HCT116 (cell line): ENCODE measurements around the gene MRFAP1. TPM values are rescaled to one million over a fixed set of nuclear protein-coding genes. Genes with fewer than 3 reads are reported as not detected.

Experiments
- ATAC-seq: fragments of 200-7000 bp; cut with Tn5 transposase; 2 replicates; pipeline ENCODE4 v1.9.1; 2020; ENCODE audit warnings: mild to moderate bottlenecking, moderate library complexity
- BruUV-seq: library from RNA; stranded (reverse); fragments of 400-500 nt; replicated peaks from 2 replicates; lab custom pipeline; 2021; lab: Mats Ljungman, UMichigan
- CTCF ChIA-PET: fragments of 300-600 bp; sonication (Branson Sonifier 250); formaldehyde crosslinking; loops from one replicate; lab custom pipeline; 2021; ENCODE audit warnings: antibody characterized with exemption; lab: Charles Lee
- POLR2A ChIA-PET: fragments of 300-600, 350-600 bp; sonication (Branson Sonifier 250); formaldehyde crosslinking; loops from one replicate; lab custom pipeline; 2021; ENCODE audit warnings: antibody characterized with exemption; lab: Charles Lee
- RAD21 ChIA-PET, 2 experiments: fragments of 300-600 bp; sonication (Branson Sonifier 250); formaldehyde crosslinking; loops; one replicate each; lab custom pipeline; 2023; ENCODE audit warnings: low total read pairs in 2 of 2; ENCODE audit not compliant: uncharacterized antibody in 2 of 2, unreplicated experiment in 2 of 2, low non-redundant PET in 1 of 2; lab: Charles Lee
- DNase-seq: peaks from one replicate; pipeline ENCODE4 v3.0.0-alpha.2; 2010; ENCODE audit warnings: low read depth, low spot score
- H2AFZ ChIP-seq: fragments of 200-600 bp; shearing (Covaris generic), sonication (generic); 2 replicates; pipeline ENCODE4 v1.6.1; 2017; ENCODE audit warnings: low read depth, mixed run types, mixed read lengths, antibody characterized with exemption, low read length; ENCODE audit not compliant: poor library complexity, severe bottlenecking
- H3K27ac ChIP-seq: 2 replicates; pipeline ENCODE4 v1.5.1; 2012; ENCODE audit warnings: low read depth, low read length
- H3K27me3 ChIP-seq: fragments of 200-600 bp; sonication (generic); 2 replicates; pipeline ENCODE4 v1.6.1; 2016; ENCODE audit warnings: mixed run types, low read length, mixed read lengths; ENCODE audit not compliant: insufficient read depth
- H3K36me3 ChIP-seq, 2 experiments: fragments of 200-500 bp in 1 of 2; fragments of 200-600 bp in 1 of 2; sonication (Bioruptor generic) in 1 of 2; sonication (generic) in 1 of 2; 2 replicates each; pipeline versions ENCODE4 v1.5.1 to v1.6.1; 2014 to 2016; ENCODE audit warnings: low read length in 2 of 2, inconsistent platforms in 1 of 2, mixed read lengths in 1 of 2, mixed run types in 1 of 2; ENCODE audit not compliant: insufficient read depth in 2 of 2, control insufficient read depth in 1 of 2
- H3K4me1 ChIP-seq, 2 experiments: fragments of 200-600 bp in 1 of 2; sonication (generic) in 1 of 2; 2 replicates each; pipeline versions ENCODE4 v1.5.1 to v1.6.1; 2012 to 2017; ENCODE audit warnings: low read length in 2 of 2, inconsistent platforms in 1 of 2, mild to moderate bottlenecking in 1 of 2, mixed read lengths in 1 of 2, mixed run types in 1 of 2, moderate library complexity in 1 of 2; ENCODE audit not compliant: insufficient read depth in 2 of 2, control insufficient read depth in 1 of 2
- H3K4me2 ChIP-seq: fragments of 200-600 bp; sonication (generic); 2 replicates; pipeline ENCODE4 v1.6.1; 2017; ENCODE audit warnings: mixed run types, low read length, mixed read lengths
- H3K4me3 ChIP-seq, 2 experiments: fragments of 200-600 bp in 1 of 2; sonication (generic) in 1 of 2; replicated peaks in 1 of 2; 2 replicates each; pipeline ENCODE4 v1.5.1; 2011 to 2016; ENCODE audit warnings: low read length in 2 of 2, control low read depth in 1 of 2, low read depth in 1 of 2, mild to moderate bottlenecking in 1 of 2, mixed read lengths in 1 of 2, mixed run types in 1 of 2
- H3K79me2 ChIP-seq: fragments of 200-600 bp; sonication (generic); 2 replicates; pipeline ENCODE4 v1.6.1; 2017; ENCODE audit warnings: mild to moderate bottlenecking, mixed run types, low read length, moderate library complexity, mixed read lengths; ENCODE audit not compliant: insufficient read depth
- H3K9ac ChIP-seq: fragments of 200-600 bp; sonication (generic); 2 replicates; pipeline ENCODE4 v1.6.1; 2016; ENCODE audit warnings: low read length, mixed read lengths
- H3K9me2 ChIP-seq: fragments of 200-600 bp; sonication (generic), shearing (Covaris generic); 2 replicates; pipeline ENCODE4 v1.6.1; 2017; ENCODE audit warnings: mixed run types, mild to moderate bottlenecking, moderate library complexity; ENCODE audit not compliant: insufficient read depth
- H3K9me3 ChIP-seq, 2 experiments: fragments of 200-500 bp in 1 of 2; fragments of 200-600 bp in 1 of 2; sonication (Bioruptor generic) in 1 of 2; sonication (generic) in 1 of 2; 2 replicates each; pipeline ENCODE4 v1.6.1; 2014 to 2017; ENCODE audit warnings: low read length in 2 of 2, mixed read lengths in 2 of 2, inconsistent platforms in 1 of 2, low read depth in 1 of 2, mild to moderate bottlenecking in 1 of 2, mixed run types in 1 of 2, moderate library complexity in 1 of 2; ENCODE audit not compliant: control insufficient read depth in 1 of 2, insufficient read depth in 1 of 2
- H4K20me1 ChIP-seq: fragments of 200-600 bp; sonication (generic), shearing (Covaris generic); 2 replicates; pipeline ENCODE4 v1.6.1; 2017; ENCODE audit warnings: mixed run types, mild to moderate bottlenecking, moderate library complexity; ENCODE audit not compliant: insufficient read depth
- ATF3 ChIP-seq: IDR thresholded peaks from 2 replicates; pipeline ENCODE4 v1.6.1; 2012
- CBX3 ChIP-seq: IDR thresholded peaks from 2 replicates; pipeline ENCODE4 v1.6.1; 2012; ENCODE audit warnings: low read depth
- CTCF ChIP-seq, 3 experiments: fragments of 200-600 bp in 1 of 3; sonication (generic) in 1 of 3; IDR thresholded peaks in 2 of 3; conservative IDR thresholded peaks in 1 of 3; 2 replicates each; pipeline ENCODE4 v1.5.1; 2012 to 2017; ENCODE audit warnings: low read depth in 2 of 3, low read length in 2 of 3, antibody characterized with exemption in 1 of 3, borderline replicate concordance in 1 of 3, control low read depth in 1 of 3, mild to moderate bottlenecking in 1 of 3, mixed read lengths in 1 of 3, mixed run types in 1 of 3, moderate library complexity in 1 of 3; ENCODE audit not compliant: insufficient read depth in 1 of 3
- EGR1 ChIP-seq: IDR thresholded peaks from 2 replicates; pipeline ENCODE4 v1.6.1; 2012; ENCODE audit warnings: low read depth
- EZH2 ChIP-seq: fragments of 200-600 bp; sonication (generic); IDR thresholded peaks from 2 replicates; pipeline ENCODE4 v1.6.1; 2017; ENCODE audit warnings: antibody characterized with exemption, mixed run types
- FOSL1 ChIP-seq: IDR thresholded peaks from 2 replicates; pipeline ENCODE4 v1.6.1; 2012; ENCODE audit warnings: low read depth
- JUND ChIP-seq: IDR thresholded peaks from 2 replicates; pipeline ENCODE4 v1.6.1; 2012
- POLR2A ChIP-seq: IDR thresholded peaks from 2 replicates; pipeline ENCODE4 v1.7.0; 2011; ENCODE audit warnings: borderline replicate concordance; ENCODE audit not compliant: insufficient read depth, insufficient read length; ENCODE audit errors: extremely low read depth
- POLR2AphosphoS5 ChIP-seq: IDR thresholded peaks from 2 replicates; pipeline ENCODE4 v1.6.1; 2011; ENCODE audit warnings: mild to moderate bottlenecking, low read depth, low read length, moderate library complexity
- RAD21 ChIP-seq: IDR thresholded peaks from 2 replicates; pipeline ENCODE4 v1.6.1; 2012; ENCODE audit warnings: low read depth, mild to moderate bottlenecking
- SIN3A ChIP-seq: IDR thresholded peaks from 2 replicates; pipeline ENCODE4 v1.6.1; 2012; ENCODE audit warnings: low read depth
- SRF ChIP-seq: IDR thresholded peaks from 2 replicates; pipeline ENCODE4 v1.6.1; 2012; ENCODE audit warnings: low read depth
- TCF7L2 ChIP-seq: IDR thresholded peaks from 2 replicates; pipeline ENCODE4 v1.7.0; 2011; ENCODE audit warnings: borderline replicate concordance, inconsistent platforms; ENCODE audit not compliant: insufficient read depth, insufficient read length; ENCODE audit errors: extremely low read depth
- YY1 ChIP-seq: IDR thresholded peaks from 2 replicates; pipeline ENCODE4 v1.6.1; 2011; ENCODE audit warnings: low read length, low read depth, moderate library complexity, mild to moderate bottlenecking; ENCODE audit not compliant: insufficient replicate concordance; ENCODE audit errors: extremely low read depth
- ZBTB33 ChIP-seq: IDR thresholded peaks from 2 replicates; pipeline ENCODE4 v1.6.1; 2011; ENCODE audit warnings: mild to moderate bottlenecking, low read length, moderate library complexity; ENCODE audit not compliant: insufficient replicate concordance; ENCODE audit errors: extremely low read depth
- intact Hi-C: fragments of 100-400 bp; cut with micrococcal nuclease; formaldehyde crosslinking; loops from 2 replicates; pipeline ENCODE4 v1.10.0; 2022
- total RNA-seq: library from RNA; stranded (reverse); gene quantifications from one replicate; pipeline ENCODE4 v1.2.1, GENCODE V29; 2021; ENCODE audit not compliant: unreplicated experiment

MRFAP1 gene
- total RNA-seq, 1 experiment from 2014 or later: 313 TPM

GRCh38 chr4:6634746-6635145, 5.7 kb upstream of the MRFAP1 start (continued):
- TF ChIP-seq ZBTB33: no peak
- no peak for TF ChIP-seq CBX3
- no peak for TF ChIP-seq CTCF (IDR thresholded peaks at IDR 0.05 in 2 of 3, conservative IDR thresholded peaks at IDR 0.05 in 1 of 3; ENCODE audit: borderline replicate concordance in 1 of 3, insufficient read depth in 1 of 3, low read depth in 2 of 3, low read length in 2 of 3)

- Histone ChIP-seq H2AFZ (no peak overlapping the region), H3K4me2 (no peak overlapping the region), H3K9me2 (no peaks in the 10 kb centered on the region), H3K27ac (no peak overlapping the region), H3K4me3 (no peak overlapping the region), H3K9ac (no peak overlapping the region), H4K20me1 (no peaks in the 10 kb centered on the region), H3K27me3 (no peaks in the 10 kb centered on the region), H3K36me3 (peaks cover 9 to 21% of the 10 kb centered on the region in 2 experiments; a peak in 3 of 4 replicates), H3K9me3 (no peaks in the 10 kb centered on the region), H3K4me1 (peaks cover 10 to 13% of the 10 kb centered on the region in 2 experiments), H3K79me2 (peaks cover 30% of the 10 kb centered on the region)
- DNase-seq (no peak), ATAC-seq (no peak)
- CTCF ChIA-PET: no interaction called here
- BruUV-seq: no TSS peak
- intact Hi-C loops: no loop called here
- RAD21 ChIA-PET: no interaction called here
- POLR2A ChIA-PET: no interaction called here
- TF ChIP-seq SRF (no peak), POLR2A (no peak), YY1 (no peak), POLR2AphosphoS5 (no peak), RAD21 (no peak), JUND (no peak), ATF3 (no peak), FOSL1 (no peak), EGR1 (no peak), CTCF (IDR thresholded peaks at IDR 0.05 in 2 of 3, conservative IDR thresholded peaks at IDR 0.05 in 1 of 3; ENCODE audit: borderline replicate concordance in 1 of 3, insufficient read depth in 1 of 3, low read depth in 2 of 3, low read length in 2 of 3) (no peak), CBX3 (no peak), SIN3A (no peak), TCF7L2 (no peak), EZH2 (no peak), ZBTB33 (no peak)
These were observed 1.3 kb upstream of the MRFAP1 start for GRCh38 chr4:6639137-6639680.
